ENCODE results near the gene SMG6. TPM values are rescaled to one million over a fixed set of nuclear protein-coding genes. Genes with fewer than 3 reads are reported as not detected.

The SMG6 gene
- total and polyA plus RNA-seq, 2 of the 4 experiments (the other 2 are of a cell fraction), result 16.3 to 30.3 TPM

- H3K27ac ChIP-seq (ENCODE audit: insufficient read depth, low read length), result no peak overlapping the region
- dilution Hi-C loops (cut with HindIII; ENCODE audit: low sequenced_read_pairs, unreplicated experiment), result no loop called here
- peak overlapping the region; percentile 8; the same call in 1 of the 2 replicates for H2BK120ac ChIP-seq (ENCODE audit: low read depth, low read length)
- 95% methylated on average over 7 of the region's 29 CpGs; no CpG with 5 or more reads in 1 of the 2 experiments for WGBS, 2 experiments (ENCODE audit: extremely low coverage in 2 of 2, insufficient read length in 1 of 2)
- DNase-seq, result no peak
- peaks cover 16 to 36% of the 10 kb centered on the region in 2 experiments for H3K79me1 ChIP-seq (ENCODE audit: low read depth in 1 of 2, low read length in 2 of 2)
- H3K9ac ChIP-seq (ENCODE audit: low read depth, low read length), result no peak overlapping the region
- no peak overlapping the region for H3K23ac ChIP-seq (ENCODE audit: low read depth, low read length)
- H2AK5ac ChIP-seq (ENCODE audit: low read depth, low read length), result peak overlapping the region; percentile 70
- no TSS peak for BruUV-seq (replicated peaks)
- peaks cover 17% of the 10 kb centered on the region for H3K4me1 ChIP-seq (ENCODE audit: control insufficient read depth, insufficient read depth, low read length)
- H4K20me1 ChIP-seq (ENCODE audit: insufficient read depth, low read length), result peaks cover 6% of the 10 kb centered on the region; the same call in 1 of the 2 replicates
- H3K9me1 ChIP-seq (ENCODE audit: insufficient read depth, low read length), result peaks cover 16% of the 10 kb centered on the region
- TF ChIP-seq RFX5 (IDR thresholded peaks at IDR 0.05; ENCODE audit: low read depth, low read length), result no peak
- no peak overlapping the region for H3K4me3 ChIP-seq (ENCODE audit: insufficient read depth, low read depth, low read length)
- no peak overlapping the region for H4K5ac ChIP-seq (ENCODE audit: low read depth, low read length)
- H3K4me2 ChIP-seq (ENCODE audit: low read depth, low read length), result no peak overlapping the region
- ATAC-seq (ENCODE audit: low read depth), result no peak
- peak overlapping the region; percentile 67 for H2AK9ac ChIP-seq (replicated peaks; ENCODE audit: low read depth, low read length, poor library complexity)
- H3K18ac ChIP-seq (ENCODE audit: low read depth, low read length), result no peak overlapping the region
- H2AFZ ChIP-seq (replicated peaks; ENCODE audit: low read length, poor library complexity), result no peak overlapping the region
- no peaks in the 10 kb centered on the region for H3K9me3 ChIP-seq (ENCODE audit: control insufficient read depth, insufficient read depth, low read length)
- intact Hi-C loops (cut with micrococcal nuclease), result no loop called here
- H4K8ac ChIP-seq (ENCODE audit: low read depth in 2 of 2, low read length in 2 of 2), result no peak overlapping the region
- H2BK15ac ChIP-seq (ENCODE audit: low read depth, low read length), result no peak overlapping the region
- peak overlapping the region; percentile 47 for H2BK5ac ChIP-seq (ENCODE audit: low read depth, low read length, poor library complexity, severe bottlenecking)
- peak overlapping the region; percentile 66; the same call in 1 of the 2 replicates for H4K91ac ChIP-seq (ENCODE audit: insufficient read depth, low read depth, low read length)
- H2BK20ac ChIP-seq (ENCODE audit: low read depth, low read length), result no peak overlapping the region
- no peak overlapping the region for H3K14ac ChIP-seq (replicated peaks; ENCODE audit: low read depth, low read length)
- H3K36me3 ChIP-seq (ENCODE audit: control insufficient read depth, insufficient read depth, low read length), result peaks cover 39% of the 10 kb centered on the region
- POLR2A ChIA-PET (ENCODE audit: unreplicated experiment), result no interaction called here
- CTCF ChIA-PET, result interaction anchor here (0.7 kb wide), 1 partner anchor 891 kb away, joined by 3 read pairs; no protein-coding TSS in a partner anchor
- in situ Hi-C loops (cut with MboI; ENCODE audit: low sequenced_read_pairs), result loop anchor here (25.0 kb wide), 1 partner anchor 324 kb away; the partner anchor contains the start of genes TLCD2 and WDR81
- no peaks in the 10 kb centered on the region for H3K27me3 ChIP-seq (ENCODE audit: control insufficient read depth, insufficient read depth, low read length)
- H3K4ac ChIP-seq (ENCODE audit: low read depth, low read length), result peak overlapping the region; percentile 0; the same call in 1 of the 2 replicates
- no peak overlapping the region for H3K56ac ChIP-seq (ENCODE audit: extremely low read depth, insufficient read depth, low read length)
These were observed 267.8 kb downstream of the SMG6 start for GRCh38 chr17:2035541-2036488.
